GM12892 (cell line): ENCODE data around the gene RDH14.

ENCODE experiments used
- POLR2A ChIP-seq: IDR thresholded peaks from 2 replicates; pipeline ENCODE4 v1.6.1; 2011; ENCODE audit warnings: low read depth, low read length, control low read depth
- POLR2AphosphoS5 ChIP-seq: IDR thresholded peaks from 2 replicates; pipeline ENCODE4 v1.6.1; 2011; ENCODE audit warnings: low read depth, low read length, control low read depth
- TAF1 ChIP-seq: IDR thresholded peaks from 2 replicates; pipeline ENCODE4 v1.6.1; 2011; ENCODE audit warnings: low read depth, mild to moderate bottlenecking, control low read depth, low read length, borderline replicate concordance

- no peak for TF ChIP-seq TAF1
- no peak for TF ChIP-seq POLR2AphosphoS5
- no peak for TF ChIP-seq POLR2A
Observed at GRCh38 chr2:18517386-18517785, 43.1 kb downstream of the RDH14 start.
